Heart left ventricle (tissue), 13 donors: ENCODE results near the gene ATF7IP.

Experiments used
- CTCF ChIP-seq, 12 donors: fragments of 200-600 bp; sonication (generic) in 4 of 12; IDR thresholded peaks; one replicate each; pipeline versions ENCODE4 v1.5.0 to v1.8.0; 2018 to 2022; ENCODE audit warnings: antibody characterized with exemption in 12 of 12, mild to moderate bottlenecking in 5 of 12
- POLR2A ChIP-seq, 2 donors: fragments of 450-650 bp; IDR thresholded peaks; one replicate each; pipeline ENCODE4 v1.6.1; 2017; ENCODE audit warnings: antibody characterized with exemption in 2 of 2, mild to moderate bottlenecking in 2 of 2, moderate library complexity in 2 of 2
- donor health status: ischemic (EF 13 %, LVEDD 7.1; RV severe dilation, severe dysfunction).
- donor health status: DM: no; HTN: yes; CAD: no.
- donor health status: DM: no; HTN: no; CAD: no.
- donor health status: ischemic (EF 25% LVEDD 6.9; RV normal size, moderate dysfunction).
- donor health status: ischemic (EF 25% LVEDD 5.7; RV mildly dilated, moderate dysfunction).
- donor health status: ischemic (EF 35%, LVEDD 5.7; RV mildly dilated, moderate dysfunction).
- donor health status: nonischemic (EF 11% LVEDD 7.7; RV severe dilation, severe dysfunction).
- donor health status: DM: yes; HTN: yes; CAD: no.
- donor health status: PGD.
- donor health status: ischemic (EF 29% LVEDD 5.4; RV normal size, mild dysfunction).
- donor health status: nonischemic (EF 23%, LVEDD 6.1; RV moderate dilation, normal function).

GRCh38 chr12:14540801-14541462 lies 175.4 kb downstream of the ATF7IP start:
- TF ChIP-seq CTCF (IDR thresholded peaks at IDR 0.05) (no peak), POLR2A (IDR thresholded peaks at IDR 0.05) (no peak)
